HepG2 (cell line): ENCODE results near the gene PPOX. TPM values are rescaled to one million over a fixed set of nuclear protein-coding genes. Genes with fewer than 3 reads are reported as not detected.
A peak's percentile ranks its signal among the peaks of the same experiment; 100 is the strongest.

ENCODE experiments used
- ATAD3A ChIP-seq: sonication (generic); formaldehyde crosslinking; IDR thresholded peaks from 2 replicates; pipeline ENCODE4 v1.4.0; 2020; ENCODE audit warnings: missing genetic modification reagents
- CBX1 ChIP-seq: IDR thresholded peaks from one replicate; pipeline ENCODE4 v1.6.1; 2016; ENCODE audit warnings: antibody characterized with exemption, low read depth
- CHD2 ChIP-seq: IDR thresholded peaks from 2 replicates; pipeline ENCODE4 v1.6.1; 2011; ENCODE audit warnings: low read depth, low read length, improper control_type of control experiment
- EP300 ChIP-seq, 3 experiments: sonication (generic) in 1 of 3; formaldehyde crosslinking in 1 of 3; IDR thresholded peaks; 2 replicates each; pipeline versions ENCODE4 v1.5.1 to v1.6.1; 2011 to 2020; ENCODE audit warnings: low read depth in 2 of 3, low read length in 2 of 3, borderline replicate concordance in 1 of 3, improper control_type of control experiment in 1 of 3, mild to moderate bottlenecking in 1 of 3, missing genetic modification reagents in 1 of 3, moderate library complexity in 1 of 3
- FOXP1 ChIP-seq, 2 experiments: fragments of 450-650 bp in 1 of 2; IDR thresholded peaks; 2 replicates each; pipeline ENCODE4 v1.6.1; 2017 to 2018; ENCODE audit warnings: antibody characterized with exemption in 1 of 2
- KLF13 ChIP-seq: sonication (generic); formaldehyde crosslinking; IDR thresholded peaks from 2 replicates; pipeline ENCODE4 v1.4.0; 2020; ENCODE audit warnings: mild to moderate bottlenecking, missing genetic modification reagents
- KLF9 ChIP-seq: IDR thresholded peaks from 2 replicates; pipeline ENCODE4 v1.6.1; 2016; ENCODE audit warnings: low read depth
- MNT ChIP-seq: fragments of 450-650 bp; IDR thresholded peaks from 2 replicates; pipeline ENCODE4 v1.6.1; 2016
- RFXANK ChIP-seq: IDR thresholded peaks from 2 replicates; pipeline ENCODE4 v1.6.1; 2016
- RNF2 ChIP-seq: fragments of 450-650 bp; conservative IDR thresholded peaks from 2 replicates; pipeline ENCODE4 v1.6.1; 2016; ENCODE audit warnings: low read depth
- SRSF9 ChIP-seq: fragments of 200-400 bp; formaldehyde crosslinking; IDR thresholded peaks from 2 replicates; pipeline ENCODE4 v1.6.1; 2018; ENCODE audit warnings: borderline replicate concordance, mild to moderate bottlenecking, low read depth, low read length; ENCODE audit not compliant: insufficient read depth, poor library complexity, severe bottlenecking
- TFAP4 ChIP-seq: sonication (generic); IDR thresholded peaks from 2 replicates; pipeline ENCODE4 v1.6.1; 2016; ENCODE audit warnings: low read depth, borderline replicate concordance
- U2AF2 ChIP-seq: fragments of 200-400 bp; formaldehyde crosslinking; IDR thresholded peaks from 2 replicates; pipeline ENCODE4 v1.6.1; 2017; ENCODE audit warnings: low read depth, mild to moderate bottlenecking, low read length
- ZBTB42 ChIP-seq: sonication (generic); formaldehyde crosslinking; IDR thresholded peaks from 2 replicates; pipeline ENCODE4 v1.5.0; 2020; ENCODE audit warnings: mild to moderate bottlenecking, missing genetic modification reagents
- ZBTB7A ChIP-seq: sonication (generic); formaldehyde crosslinking; IDR thresholded peaks from 2 replicates; pipeline ENCODE4 v1.8.0; 2022; ENCODE audit warnings: mild to moderate bottlenecking, missing genetic modification reagents
- ZBTB8A ChIP-seq: sonication (generic); formaldehyde crosslinking; IDR thresholded peaks from 2 replicates; pipeline ENCODE4 v1.4.0; 2020; ENCODE audit warnings: mild to moderate bottlenecking, low read depth, missing genetic modification reagents, borderline replicate concordance
- ZFP37 ChIP-seq: sonication (generic); formaldehyde crosslinking; IDR thresholded peaks from 2 replicates; pipeline ENCODE4 v1.4.0; 2020; ENCODE audit warnings: missing genetic modification reagents, borderline replicate concordance
- ZNF180 ChIP-seq: sonication (generic); formaldehyde crosslinking; IDR thresholded peaks from 2 replicates; pipeline ENCODE4 v1.4.0; 2020; ENCODE audit warnings: low read depth, missing genetic modification reagents, borderline replicate concordance
- ZNF34 ChIP-seq: sonication (generic); formaldehyde crosslinking; IDR thresholded peaks from 2 replicates; pipeline ENCODE4 v1.4.0; 2020; ENCODE audit warnings: mild to moderate bottlenecking, missing genetic modification reagents, borderline replicate concordance
- ZNF513 ChIP-seq: sonication (generic); formaldehyde crosslinking; conservative IDR thresholded peaks from 2 replicates; pipeline ENCODE4 v1.5.0; 2020; ENCODE audit warnings: missing genetic modification reagents
- ZNF770 ChIP-seq: sonication (generic); formaldehyde crosslinking; IDR thresholded peaks from 2 replicates; pipeline ENCODE4 v1.5.0; 2020; ENCODE audit warnings: mild to moderate bottlenecking, missing genetic modification reagents
- ZNF790 ChIP-seq: sonication (generic); formaldehyde crosslinking; IDR thresholded peaks from 2 replicates; pipeline ENCODE4 v1.8.0; 2022; ENCODE audit warnings: missing genetic modification reagents, mild to moderate bottlenecking, borderline replicate concordance
- ZNF839 ChIP-seq: sonication (generic); formaldehyde crosslinking; IDR thresholded peaks from 2 replicates; pipeline ENCODE4 v1.4.0; 2020; ENCODE audit warnings: missing genetic modification reagents, mild to moderate bottlenecking, borderline replicate concordance
- polyA plus RNA-seq, 8 experiments: library from polyadenylated mRNA; depleted of rRNA in 3 of 8; stranded (reverse) in 7 of 8; unstranded in 1 of 8; fragments of >200 nt; fragmentation: Illumina TruSeq in 4 of 8; extraction: Trizol in 4 of 8; gene quantifications; 2 replicates each; pipeline versions ENCODE4 v1.2.1 to v1.2.3, GENCODE V29; 2011 to 2016; ENCODE audit warnings: low read depth in 4 of 8, missing spikeins in 1 of 8, mixed read lengths in 1 of 8; ENCODE audit not compliant: insufficient read depth in 1 of 8
- total RNA-seq, 5 experiments: library from RNA; depleted of rRNA; stranded (reverse); fragments of >200 nt; fragmentation: Illumina TruSeq; extraction: Trizol; gene quantifications; 2 replicates each; pipeline ENCODE4 v1.2.3, GENCODE V29; 2016; ENCODE audit warnings: low read depth in 1 of 5

PPOX gene
- total and polyA plus RNA-seq, 2 of the 13 experiments (the other 11 are each of a cell fraction or from before 2014, with no cell fraction given) = 15.5 to 27.7 TPM

- TF ChIP-seq ZNF770 (CRISPR knock-in tag) (no peak), ZNF34 (no peak), KLF13 (CRISPR knock-in tag) (no peak), SRSF9 (no peak), RNF2 (peak; percentile 88), ZNF790 (CRISPR knock-in tag) (no peak), FOXP1 (IDR thresholded peaks at IDR 0.05) (no peak), FOXP1 (CRISPR knock-in tag; IDR thresholded peaks at IDR 0.05) (no peak), TFAP4 (peak; percentile 80; the same call in 1 of the 2 replicates), KLF9 (CRISPR knock-in tag) (no peak), CHD2 (peak; percentile 93), U2AF2 (peak; percentile 44; the same call in 1 of the 2 replicates), ZNF180 (CRISPR knock-in tag) (no peak), CBX1 (no peak), ZBTB8A (CRISPR knock-in tag) (no peak), ZNF513 (no peak), ZFP37 (CRISPR knock-in tag) (peak; percentile 9; the same call in 1 of the 2 replicates), ZNF839 (CRISPR knock-in tag) (no peak), EP300 (IDR thresholded peaks at IDR 0.05; ENCODE audit: low read depth in 2 of 2, low read length in 2 of 2) (0 out of 4 replicates have a peak, but pooled peaks of 1 of the 2 experiments have one; percentile 10), EP300 (CRISPR knock-in tag; IDR thresholded peaks at IDR 0.05; ENCODE audit: borderline replicate concordance) (no peak; the same call in 1 of the 2 replicates), MNT (no peak; the same call in 1 of the 2 replicates), ATAD3A (CRISPR knock-in tag) (no peak), ZBTB7A (CRISPR knock-in tag) (no peak), RFXANK (CRISPR knock-in tag) (no peak), ZBTB42 (CRISPR knock-in tag) (no peak)
These were observed at the start of gene PPOX (continued) for GRCh38 chr1:161165742-161166668.
